ENCODE data around the gene RREB1. TPM values are rescaled to one million over a fixed set of nuclear protein-coding genes. Genes with fewer than 3 reads are reported as not detected.

Gene RREB1
- total and polyA plus RNA-seq, 9 donors, result 7.3 to 64.4 (median 50.1) TPM

GRCh38 chr6:7106215-7106751, 1.5 kb upstream of the RREB1 start:
- WGBS, 3 donors, result 23 to 25% (median 23%) methylated on average over 10 of the region's 10 CpGs
- peak overlapping the region; percentile 91 to 97 for H3K27ac ChIP-seq
- H3K27me3 ChIP-seq, result no peaks in the 10 kb centered on the region
- intact Hi-C loops (cut with DNase I), result loop anchor here in 1 of 4 donors (10.0 kb wide), 1 partner anchor 341 kb away; no protein-coding TSS in a partner anchor
- TF ChIP-seq CTCF (IDR thresholded peaks at IDR 0.05) (no peak), EP300 (IDR thresholded peaks at IDR 0.05) (no peak), POLR2A (IDR thresholded peaks at IDR 0.05) (no peak)
- H3K9me3 ChIP-seq, result no peaks in the 10 kb centered on the region
- H3K4me1 ChIP-seq (ENCODE audit: insufficient read depth), result peaks cover 2% of the 10 kb centered on the region
- DNase-seq, result no peak
- no peaks in the 10 kb centered on the region for H3K36me3 ChIP-seq
- no peak overlapping the region for H3K4me3 ChIP-seq

- peak overlapping the region; percentile 78 for H3K4me3 ChIP-seq
- H3K4me1 ChIP-seq (ENCODE audit: insufficient read depth), result peaks cover 2% of the 10 kb centered on the region
- no peaks in the 10 kb centered on the region for H3K27me3 ChIP-seq
- no peaks in the 10 kb centered on the region for H3K36me3 ChIP-seq
- 3 to 4% (median 3%) methylated on average over 59 to 66 of the region's 66 CpGs for WGBS, 3 donors
- H3K27ac ChIP-seq, result peak overlapping the region; percentile 91 to 97
- no peaks in the 10 kb centered on the region for H3K9me3 ChIP-seq
- TF ChIP-seq CTCF (IDR thresholded peaks at IDR 0.05) (peak in 2 of 3 donors; percentile 31 to 58), EP300 (IDR thresholded peaks at IDR 0.05) (no peak)
- DNase-seq, result peak; percentile 51 to 72 (median 68)
- intact Hi-C loops (cut with DNase I), result loop anchor here in 1 of 4 donors (10.0 kb wide), 1 partner anchor 342 kb away; no protein-coding TSS in a partner anchor
Observed at GRCh38 chr6:7106752-7107577, 796 bp upstream of the RREB1 start.

GRCh38 chr6:7108196-7108963, 619 bp downstream of the RREB1 start:
- Histone ChIP-seq H3K36me3 (no peaks in the 10 kb centered on the region), H3K4me3 (peak overlapping the region; percentile 78), H3K9me3 (no peaks in the 10 kb centered on the region), H3K4me1 (ENCODE audit: insufficient read depth) (peaks cover 7% of the 10 kb centered on the region), H3K27me3 (no peaks in the 10 kb centered on the region), H3K27ac (peak overlapping the region; percentile 91 to 97)
- TF ChIP-seq EP300 (IDR thresholded peaks at IDR 0.05), result no peak
- no peak for TF ChIP-seq POLR2A (IDR thresholded peaks at IDR 0.05)
- TF ChIP-seq CTCF (IDR thresholded peaks at IDR 0.05), result no peak
- peak in 4 of 5 donors; percentile 50 to 77 (median 64) for DNase-seq
- 0 to 1% (median 0%) methylated on average over 74 to 92 of the region's 94 CpGs for WGBS, 3 donors
- intact Hi-C loops (cut with DNase I), result loop anchor here in 1 of 4 donors (10.0 kb wide), 1 partner anchor 344 kb away; no protein-coding TSS in a partner anchor
